ENCODE data around the gene CHRNA7.

Gene CHRNA7

GRCh38 chr15:32067115-32067514 is 36.8 kb downstream of the CHRNA7 start:
- TF ChIP-seq CTCF (IDR thresholded peaks at IDR 0.05; ENCODE audit: low read length) (no peak), EZH2 (IDR thresholded peaks at IDR 0.05; ENCODE audit: borderline replicate concordance, low read length) (no peak)
- Histone ChIP-seq H3K4me1 (ENCODE audit: insufficient read depth, low read length, severe bottlenecking) (no peaks in the 10 kb centered on the region), H3K9me3 (ENCODE audit: low read length) (0 out of 2 replicates have a peak, but pooled peaks cover 4% of the 10 kb centered on the region), H3K9me2 (ENCODE audit: low read depth, low read length) (no peaks in the 10 kb centered on the region), H3K27me3 (ENCODE audit: insufficient read depth, low read length) (no peaks in the 10 kb centered on the region), H3K36me3 (ENCODE audit: insufficient read depth, low read length) (no peaks in the 10 kb centered on the region), H2AFZ (ENCODE audit: low read length) (no peak overlapping the region), H3K79me2 (ENCODE audit: insufficient read depth, low read length) (no peaks in the 10 kb centered on the region), H3F3A (ENCODE audit: insufficient read depth, low read length) (no peaks in the 10 kb centered on the region), H3K4me2 (ENCODE audit: low read length) (no peak overlapping the region), H3K9ac (ENCODE audit: low read length) (no peak overlapping the region), H4K20me1 (ENCODE audit: insufficient read depth, low read length) (no peaks in the 10 kb centered on the region), H3K4me3 (ENCODE audit: low read depth, low read length, poor library complexity, severe bottlenecking) (no peak overlapping the region), H3K27ac (ENCODE audit: low read depth, low read length, poor library complexity, severe bottlenecking) (no peak overlapping the region)

GRCh38 chr15:32089851-32090359 is 59.6 kb downstream of the CHRNA7 start:
- H3K4me2 ChIP-seq (ENCODE audit: low read length): no peak overlapping the region
- H4K20me1 ChIP-seq (ENCODE audit: insufficient read depth, low read length): no peaks in the 10 kb centered on the region
- H3K9me3 ChIP-seq (ENCODE audit: low read length): no peaks in the 10 kb centered on the region
- no peaks in the 10 kb centered on the region; the same call in 1 of the 2 replicates for H3K27me3 ChIP-seq (ENCODE audit: insufficient read depth, low read length)
- no peaks in the 10 kb centered on the region for H3K36me3 ChIP-seq (ENCODE audit: insufficient read depth, low read length)
- no peak overlapping the region for H2AFZ ChIP-seq (ENCODE audit: low read length)
- no peak overlapping the region for H3K27ac ChIP-seq (ENCODE audit: low read depth, low read length, poor library complexity, severe bottlenecking)
- H3K9me2 ChIP-seq (ENCODE audit: low read depth, low read length): no peaks in the 10 kb centered on the region
- no peaks in the 10 kb centered on the region for H3K4me1 ChIP-seq (ENCODE audit: insufficient read depth, low read length, severe bottlenecking)
- no peaks in the 10 kb centered on the region for H3F3A ChIP-seq (ENCODE audit: insufficient read depth, low read length)
- H3K79me2 ChIP-seq (ENCODE audit: insufficient read depth, low read length): no peaks in the 10 kb centered on the region
- no peak overlapping the region for H3K4me3 ChIP-seq (ENCODE audit: low read depth, low read length, poor library complexity, severe bottlenecking)
- no peak overlapping the region for H3K9ac ChIP-seq (ENCODE audit: low read length)
- TF ChIP-seq CTCF (IDR thresholded peaks at IDR 0.05; ENCODE audit: low read length): no peak
- no peak for TF ChIP-seq EZH2 (IDR thresholded peaks at IDR 0.05; ENCODE audit: borderline replicate concordance, low read length)

- Histone ChIP-seq H3K4me1 (ENCODE audit: insufficient read depth, low read length, severe bottlenecking) (no peaks in the 10 kb centered on the region), H3K27ac (ENCODE audit: low read depth, low read length, poor library complexity, severe bottlenecking) (no peak overlapping the region)
Observed at GRCh38 chr15:32091505-32092380, 61.4 kb downstream of the CHRNA7 start.

More at GRCh38 chr15:32091505-32092380, 61.4 kb downstream of the CHRNA7 start:
- TF ChIP-seq CTCF (IDR thresholded peaks at IDR 0.05; ENCODE audit: low read length) (no peak), EZH2 (IDR thresholded peaks at IDR 0.05; ENCODE audit: borderline replicate concordance, low read length) (no peak)
- H3K9me2 ChIP-seq (ENCODE audit: low read depth, low read length): no peaks in the 10 kb centered on the region
- no peaks in the 10 kb centered on the region for H3K9me3 ChIP-seq (ENCODE audit: low read length)
- H3K27me3 ChIP-seq (ENCODE audit: insufficient read depth, low read length): no peaks in the 10 kb centered on the region; the same call in 1 of the 2 replicates
- H3K79me2 ChIP-seq (ENCODE audit: insufficient read depth, low read length): no peaks in the 10 kb centered on the region
- H4K20me1 ChIP-seq (ENCODE audit: insufficient read depth, low read length): no peaks in the 10 kb centered on the region
- no peak overlapping the region for H3K4me3 ChIP-seq (ENCODE audit: low read depth, low read length, poor library complexity, severe bottlenecking)
- H3F3A ChIP-seq (ENCODE audit: insufficient read depth, low read length): no peaks in the 10 kb centered on the region
- H3K4me2 ChIP-seq (ENCODE audit: low read length): no peak overlapping the region
- no peaks in the 10 kb centered on the region for H3K36me3 ChIP-seq (ENCODE audit: insufficient read depth, low read length)
- H2AFZ ChIP-seq (ENCODE audit: low read length): no peak overlapping the region
- H3K9ac ChIP-seq (ENCODE audit: low read length): no peak overlapping the region

All from OCI-LY1 (cell line).